Dermis blood vessel endothelial cell (primary cell): ENCODE results near the gene SAMD11. TPM values are rescaled to one million over a fixed set of nuclear protein-coding genes. Genes with fewer than 3 reads are reported as not detected.
A peak's percentile ranks its signal among the peaks of the same experiment; 100 is the strongest.

ENCODE experiments used
- DNase-seq: peaks from one replicate; pipeline ENCODE4 v3.0.0; 2010
- total RNA-seq: library from RNA; depleted of rRNA; stranded (reverse); fragments of >200 nt; gene quantifications from 2 replicates; pipeline ENCODE4 v1.2.3, GENCODE V29; 2014

Gene SAMD11
- total RNA-seq, 1 donor from 2014 or later, result 0.68 TPM

DNA sequence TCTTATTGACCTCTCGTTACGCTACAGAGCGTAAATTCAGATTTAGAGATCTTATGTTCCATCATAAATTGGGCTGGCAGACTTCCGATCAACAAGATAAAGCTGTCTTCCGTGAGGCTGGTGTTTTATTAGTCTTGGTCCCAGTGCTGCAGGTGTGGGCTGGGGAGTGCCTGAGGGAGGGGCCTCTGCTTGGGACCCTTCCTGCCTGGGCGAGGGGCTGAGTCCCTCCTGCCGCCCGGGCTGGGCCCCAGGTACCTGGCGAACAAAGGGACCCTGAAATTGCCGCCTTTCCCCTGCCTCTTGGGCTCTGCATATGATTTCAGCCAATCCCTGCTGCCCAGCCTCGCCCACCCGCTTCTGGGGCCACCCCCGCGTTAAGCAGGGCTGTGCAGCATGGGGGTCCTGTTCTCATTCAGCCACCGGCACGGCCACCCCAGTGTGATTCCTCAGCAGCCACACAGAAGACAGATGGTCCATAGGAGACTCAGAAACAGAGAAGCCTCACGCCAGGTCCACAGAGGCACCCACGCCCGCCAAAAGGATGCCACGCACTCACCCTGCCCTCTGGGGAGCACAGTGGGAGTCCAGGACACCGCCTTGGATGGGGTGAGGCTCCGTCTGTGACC, 6.1 kb upstream of the SAMD11 start:
- no peak for DNase-seq

DNA sequence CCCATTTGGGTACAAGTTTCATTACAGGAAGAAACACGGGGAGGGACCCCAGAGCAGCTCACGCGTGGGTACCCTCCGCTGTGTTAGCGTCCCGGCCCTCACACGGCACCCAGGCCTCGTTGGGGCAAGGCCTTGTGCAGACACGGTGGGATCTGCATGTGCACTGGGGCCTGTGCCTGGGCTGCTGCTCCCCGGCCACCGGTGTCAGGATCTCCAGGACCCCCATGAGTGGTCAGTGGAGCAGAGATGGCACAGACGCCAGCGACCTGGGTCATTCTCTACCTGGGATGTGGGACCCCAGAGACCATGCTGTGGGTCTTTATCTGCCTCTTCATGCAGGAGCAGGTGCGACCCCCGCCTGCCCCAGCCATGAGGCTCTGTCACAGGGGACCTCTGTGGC, 5.4 kb upstream of the SAMD11 start:
- no peak for DNase-seq

DNA sequence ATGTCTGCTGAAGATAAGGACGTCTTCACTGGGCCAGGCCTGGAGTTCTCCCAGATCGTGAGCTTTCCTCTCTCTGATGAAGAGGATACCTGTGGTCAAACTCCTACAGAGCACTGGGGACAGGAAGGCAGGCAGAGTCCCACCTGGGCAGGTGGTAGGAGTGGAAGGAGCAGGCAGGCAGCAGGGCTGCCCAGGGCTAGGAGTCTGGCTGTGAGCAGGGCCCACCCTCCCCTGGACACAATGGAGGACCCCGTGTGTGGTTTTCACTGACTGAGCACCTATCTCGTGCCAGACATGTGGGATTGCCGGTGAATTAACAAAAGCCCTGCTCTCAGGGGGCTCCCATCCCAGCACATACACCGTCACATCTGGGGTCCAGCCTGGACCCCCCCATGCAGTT, 4.9 kb upstream of the SAMD11 start:
- DNase-seq, result no peak

DNA sequence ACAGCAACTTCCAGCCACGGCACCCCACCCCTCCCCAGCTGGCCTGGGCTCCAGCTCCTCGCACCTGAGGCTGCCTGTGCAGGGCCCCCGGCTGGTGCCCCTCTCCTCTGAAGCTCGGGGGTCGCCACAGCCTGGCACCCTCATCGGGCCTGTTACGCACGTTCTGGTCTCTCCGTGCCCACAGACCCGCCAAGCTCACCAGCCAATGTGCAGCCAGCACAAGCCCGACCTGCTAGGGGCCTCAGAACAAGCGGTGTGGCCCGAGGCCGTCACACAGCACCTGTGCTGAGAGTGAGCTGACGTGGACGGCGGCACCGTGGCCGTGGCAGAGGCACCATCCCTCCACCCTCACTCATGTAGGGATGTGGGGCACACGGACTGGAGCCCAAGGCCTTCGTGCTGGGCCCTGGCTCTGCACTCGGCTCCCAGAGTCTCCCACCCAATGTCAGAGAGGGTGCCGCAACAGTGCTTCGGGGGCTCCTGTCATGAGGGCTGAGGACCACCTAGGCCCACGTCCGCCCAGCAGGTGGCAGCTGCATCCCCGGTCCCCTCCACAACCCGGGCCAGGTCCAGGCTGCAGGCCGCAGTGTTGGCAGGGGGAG, 4.4 kb upstream of the SAMD11 start:
- no peak for DNase-seq

DNA sequence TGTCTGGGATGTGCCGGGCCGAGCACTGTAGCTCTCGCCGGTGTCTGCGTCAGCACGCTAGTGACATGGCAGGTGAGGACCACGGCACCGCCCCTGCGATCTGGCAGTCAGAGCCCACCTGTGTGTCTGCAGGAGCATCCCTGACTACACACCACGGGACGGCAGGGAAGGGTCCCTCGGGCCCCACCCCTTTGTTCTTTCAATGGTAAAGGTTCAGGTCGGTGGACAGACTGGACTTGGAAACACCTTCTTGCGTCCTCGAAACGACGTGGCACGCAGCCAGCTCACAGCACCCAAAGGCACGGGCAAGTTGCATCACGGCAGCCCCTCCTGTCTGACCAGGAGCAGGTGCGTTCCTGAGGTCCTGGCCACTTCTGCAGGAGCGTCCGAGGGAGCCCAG, 3.7 kb upstream of the SAMD11 start:
- no peak for DNase-seq

DNA sequence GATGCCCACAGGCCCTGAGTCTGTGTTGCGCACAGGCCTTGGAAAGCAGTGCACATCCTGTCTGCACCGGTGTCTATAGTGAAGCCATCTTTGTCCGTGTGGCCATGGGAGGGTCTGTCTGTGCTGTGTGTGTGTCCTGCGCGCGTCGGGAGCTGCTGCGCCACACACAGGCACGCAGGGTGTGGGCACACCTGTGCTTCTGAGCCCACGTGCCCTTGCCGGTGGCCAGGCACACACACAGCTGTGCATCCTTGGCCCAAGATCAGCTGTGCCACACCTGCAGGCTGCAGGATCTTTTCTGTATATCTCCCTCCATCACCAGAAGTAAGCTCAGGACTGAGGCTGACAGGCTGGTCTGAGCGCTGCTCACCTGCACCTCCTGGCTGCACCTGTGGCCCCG, 3.2 kb upstream of the SAMD11 start:
- DNase-seq, result no peak

DNA sequence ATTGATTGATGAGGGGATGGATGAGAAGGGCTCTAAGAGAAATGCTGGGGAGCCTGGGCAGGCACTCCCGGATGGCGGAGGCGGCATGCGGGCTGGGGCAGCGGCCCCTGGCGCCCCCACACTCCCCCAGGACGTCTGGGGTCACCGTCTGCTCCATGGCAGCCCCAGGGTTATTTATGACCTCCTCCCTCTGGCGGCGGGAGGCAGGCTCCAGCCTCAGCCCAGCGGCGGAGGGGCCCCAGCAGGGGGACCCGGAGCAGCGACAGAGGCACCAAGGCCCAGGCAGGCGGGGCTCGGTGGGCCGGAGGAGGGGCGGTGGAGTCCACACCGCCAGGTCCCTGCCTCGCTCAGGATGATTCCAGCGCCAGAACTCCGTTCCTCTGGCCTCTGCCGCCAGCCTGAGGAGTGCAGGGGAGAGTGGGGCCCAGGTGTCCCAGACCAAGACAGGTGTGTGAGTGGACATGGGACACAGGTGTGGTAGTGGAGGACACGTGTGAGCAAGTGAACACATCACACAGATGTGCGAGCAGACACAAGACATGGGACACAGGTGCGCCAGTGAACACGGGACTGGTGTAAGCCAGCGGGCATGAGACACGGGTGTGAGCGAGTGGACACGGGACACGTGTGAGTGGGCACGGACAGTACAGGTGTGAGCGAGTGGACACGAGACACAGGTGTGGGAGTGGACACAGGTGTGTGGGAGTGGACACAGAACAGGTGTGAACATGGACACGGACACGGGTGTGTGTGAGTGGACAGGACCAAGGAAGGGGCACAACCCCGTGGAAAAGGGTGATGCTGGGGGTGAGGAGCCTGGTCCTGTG, 2.5 kb upstream of the SAMD11 start:
- DNase-seq, result peak; percentile 76

DNA sequence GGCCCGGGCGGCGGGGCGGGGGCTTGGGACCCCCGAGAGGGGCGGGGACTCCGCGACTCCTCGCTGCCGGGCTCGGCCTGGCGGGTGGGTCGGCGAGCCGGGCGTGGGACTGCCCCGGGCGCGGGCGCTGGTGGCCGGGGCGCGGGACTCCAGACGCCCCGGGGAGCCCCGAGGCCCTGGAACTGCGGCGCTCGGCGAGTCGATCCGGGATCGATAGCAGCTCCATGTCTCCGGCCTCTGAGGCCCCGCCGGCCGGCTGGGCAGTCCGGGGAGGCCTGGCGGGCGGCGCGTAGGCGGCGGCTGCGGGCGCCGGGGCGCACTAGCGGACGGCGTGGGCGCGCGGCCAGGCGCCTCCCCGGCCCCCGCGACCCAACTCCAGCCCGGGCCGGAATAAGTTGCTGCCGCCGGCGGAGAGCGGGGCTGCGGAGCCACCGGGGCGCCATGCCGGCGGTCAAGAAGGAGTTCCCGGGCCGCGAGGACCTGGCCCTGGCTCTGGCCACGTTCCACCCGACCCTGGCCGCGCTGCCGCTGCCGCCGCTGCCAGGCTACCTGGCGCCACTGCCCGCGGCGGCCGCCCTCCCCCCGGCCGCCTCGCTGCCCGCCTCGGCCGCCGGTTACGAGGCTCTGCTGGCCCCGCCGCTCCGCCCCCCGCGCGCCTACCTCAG, 400 bp downstream of the SAMD11 start:
- DNase-seq, result no peak

DNA sequence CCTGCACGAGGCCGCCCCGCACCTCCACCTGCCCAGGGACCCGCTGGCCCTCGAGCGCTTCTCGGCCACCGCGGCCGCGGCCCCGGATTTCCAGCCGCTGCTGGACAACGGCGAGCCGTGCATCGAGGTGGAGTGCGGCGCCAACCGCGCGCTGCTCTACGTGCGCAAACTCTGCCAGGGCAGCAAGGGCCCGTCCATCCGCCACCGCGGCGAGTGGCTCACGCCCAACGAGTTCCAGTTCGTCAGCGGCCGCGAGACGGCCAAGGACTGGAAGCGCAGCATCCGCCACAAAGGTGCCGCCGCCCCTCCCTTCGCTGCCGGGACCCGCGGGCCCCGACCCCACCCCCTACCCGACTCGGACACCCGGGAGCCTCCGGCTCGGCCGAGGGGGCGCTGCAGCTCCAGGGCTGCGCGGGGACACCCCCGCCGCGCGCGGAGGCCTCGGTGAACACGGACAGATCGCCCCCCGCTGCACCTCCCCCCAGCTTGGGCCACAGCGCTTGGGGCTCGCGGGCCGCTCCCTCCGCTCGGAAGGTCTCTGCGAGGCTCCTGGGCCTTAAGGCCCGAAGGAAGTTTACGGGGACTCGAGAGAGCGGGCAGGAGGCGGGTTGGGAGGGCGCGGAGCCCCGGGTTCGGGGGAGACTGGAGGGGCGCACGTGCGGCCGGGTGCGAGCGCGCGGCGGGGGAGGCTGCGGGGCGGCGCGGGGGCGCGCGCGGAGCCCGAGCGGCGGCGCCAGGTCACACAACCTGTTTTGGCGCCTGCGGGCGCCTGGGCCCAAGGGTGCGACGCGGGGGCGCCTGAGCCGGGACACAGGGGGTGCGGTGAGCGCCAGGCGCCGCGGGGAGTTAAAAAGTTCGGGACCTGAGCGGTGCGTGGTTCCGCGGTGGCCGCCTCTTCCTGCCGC, 1.2 kb downstream of the SAMD11 start:
- DNase-seq, result peak; percentile 37

DNA sequence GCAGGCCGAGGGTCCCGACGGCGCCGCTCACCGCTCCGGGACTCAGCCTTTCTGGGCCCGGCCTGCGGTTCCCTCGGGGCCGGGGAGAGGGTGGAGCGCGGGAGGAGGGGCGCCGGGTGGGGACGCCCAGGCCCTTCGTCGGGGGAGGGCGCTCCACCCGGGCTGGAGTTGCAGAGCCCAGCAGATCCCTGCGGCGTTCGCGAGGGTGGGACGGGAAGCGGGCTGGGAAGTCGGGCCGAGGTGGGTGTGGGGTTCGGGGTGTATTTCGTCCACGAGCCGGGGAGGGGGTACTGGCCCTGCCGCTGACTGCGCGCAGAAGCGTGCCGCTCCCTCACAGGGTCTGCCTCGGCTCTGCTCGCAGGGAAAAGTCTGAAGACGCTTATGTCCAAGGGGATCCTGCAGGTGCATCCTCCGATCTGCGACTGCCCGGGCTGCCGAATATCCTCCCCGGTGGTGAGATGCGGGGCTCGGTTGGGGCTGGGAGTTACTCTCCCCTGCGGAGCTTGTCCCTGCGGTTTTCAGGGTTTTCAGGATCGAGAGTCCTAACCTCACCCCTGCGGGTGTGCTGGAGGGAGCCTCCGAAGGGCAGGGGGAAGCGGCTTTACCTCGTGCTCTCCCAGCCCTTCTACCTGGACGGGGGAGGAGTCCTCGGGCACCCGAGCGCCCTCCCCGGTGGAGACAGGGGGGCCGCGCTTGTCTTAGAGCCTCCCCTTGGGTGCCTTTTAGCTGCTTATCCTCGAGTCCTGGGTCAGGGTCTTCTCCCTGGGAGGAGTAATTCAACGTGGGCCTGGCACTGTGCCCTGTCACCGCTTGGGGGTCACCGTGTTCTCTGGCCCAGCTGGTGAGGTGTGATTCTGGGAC, 2.1 kb downstream of the SAMD11 start:
- no peak for DNase-seq

DNA sequence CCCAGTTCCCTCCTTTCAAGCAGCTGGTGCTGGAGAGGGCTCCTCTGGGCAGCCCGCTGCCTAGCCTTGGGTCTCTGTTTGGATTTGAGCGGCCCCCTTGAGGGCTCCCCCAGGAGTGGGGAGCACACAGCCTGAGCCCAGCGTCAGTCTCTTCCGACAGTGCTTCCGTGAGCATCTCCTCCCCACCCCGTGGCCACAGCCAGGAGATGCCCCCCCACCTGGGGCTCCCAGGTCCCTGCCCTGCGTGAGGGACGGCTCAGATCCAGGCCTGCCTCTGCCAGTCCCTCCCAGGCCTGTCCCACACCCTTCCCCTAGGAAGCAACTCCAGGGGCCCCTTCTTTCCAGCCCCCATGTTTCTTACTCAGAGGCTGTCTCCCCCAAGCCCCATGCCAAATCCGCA, 3.5 kb downstream of the SAMD11 start:
- DNase-seq, result no peak

DNA sequence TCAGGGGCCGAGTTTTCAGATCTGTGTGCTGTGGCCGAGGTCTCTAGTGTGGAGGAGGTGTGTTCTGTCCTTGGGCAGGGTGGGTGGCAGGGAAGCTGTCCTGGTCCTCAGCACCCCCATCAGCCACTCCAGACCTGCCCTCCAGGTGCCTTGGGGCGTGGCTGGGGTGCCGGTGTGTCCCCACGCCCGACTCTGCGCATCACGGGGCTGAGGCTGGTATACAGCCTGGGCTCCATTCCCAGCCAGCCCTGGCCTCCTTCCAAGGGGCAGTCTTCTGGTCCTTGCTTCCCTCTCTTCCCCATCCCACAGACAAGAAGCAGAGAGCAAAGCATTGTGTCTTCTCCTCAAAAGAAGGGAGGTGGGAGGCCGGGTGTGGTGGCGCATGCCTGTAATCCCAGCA, 4.0 kb downstream of the SAMD11 start:
- no peak for DNase-seq

DNA sequence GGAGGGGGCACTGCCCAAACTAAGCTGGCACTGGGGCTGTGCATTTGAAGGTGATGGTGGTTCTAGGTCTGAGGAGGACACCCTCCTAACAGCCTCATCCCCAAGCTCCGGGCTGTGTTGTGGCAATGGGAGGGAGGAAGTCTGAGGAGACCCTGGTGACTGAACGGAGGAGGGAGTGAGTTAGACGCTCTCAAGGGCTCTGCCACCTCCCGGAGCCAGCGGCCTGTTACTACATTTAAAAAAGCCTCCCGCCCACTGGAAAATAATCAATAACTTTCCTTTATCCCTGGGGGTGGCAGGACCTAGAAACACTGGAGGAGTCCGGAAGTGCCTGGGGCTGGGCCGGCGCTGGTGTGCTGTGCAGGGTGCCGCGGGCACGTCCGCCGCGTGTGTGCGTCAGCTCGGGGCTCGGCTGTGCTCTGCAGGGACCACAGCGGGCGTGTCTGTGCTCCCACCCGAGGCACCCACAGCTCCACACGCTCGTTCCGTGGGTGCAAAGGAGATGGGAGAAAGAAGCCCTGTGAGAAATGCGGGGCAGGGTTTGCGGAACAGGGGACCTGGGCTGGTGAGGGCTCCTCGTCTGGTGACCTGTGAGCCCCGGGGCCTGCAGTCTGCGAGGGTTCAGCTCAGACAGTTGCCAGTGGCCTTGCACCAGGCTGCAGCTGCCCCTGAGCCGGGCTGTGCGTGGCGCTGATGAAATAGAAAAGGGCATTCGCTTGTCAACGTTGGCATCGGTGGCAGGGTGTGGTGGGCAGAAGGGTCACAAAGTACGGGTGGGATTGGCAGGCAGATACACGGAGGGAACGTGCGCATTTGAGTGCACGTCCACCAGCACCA, 5.3 kb downstream of the SAMD11 start:
- no peak for DNase-seq

DNA sequence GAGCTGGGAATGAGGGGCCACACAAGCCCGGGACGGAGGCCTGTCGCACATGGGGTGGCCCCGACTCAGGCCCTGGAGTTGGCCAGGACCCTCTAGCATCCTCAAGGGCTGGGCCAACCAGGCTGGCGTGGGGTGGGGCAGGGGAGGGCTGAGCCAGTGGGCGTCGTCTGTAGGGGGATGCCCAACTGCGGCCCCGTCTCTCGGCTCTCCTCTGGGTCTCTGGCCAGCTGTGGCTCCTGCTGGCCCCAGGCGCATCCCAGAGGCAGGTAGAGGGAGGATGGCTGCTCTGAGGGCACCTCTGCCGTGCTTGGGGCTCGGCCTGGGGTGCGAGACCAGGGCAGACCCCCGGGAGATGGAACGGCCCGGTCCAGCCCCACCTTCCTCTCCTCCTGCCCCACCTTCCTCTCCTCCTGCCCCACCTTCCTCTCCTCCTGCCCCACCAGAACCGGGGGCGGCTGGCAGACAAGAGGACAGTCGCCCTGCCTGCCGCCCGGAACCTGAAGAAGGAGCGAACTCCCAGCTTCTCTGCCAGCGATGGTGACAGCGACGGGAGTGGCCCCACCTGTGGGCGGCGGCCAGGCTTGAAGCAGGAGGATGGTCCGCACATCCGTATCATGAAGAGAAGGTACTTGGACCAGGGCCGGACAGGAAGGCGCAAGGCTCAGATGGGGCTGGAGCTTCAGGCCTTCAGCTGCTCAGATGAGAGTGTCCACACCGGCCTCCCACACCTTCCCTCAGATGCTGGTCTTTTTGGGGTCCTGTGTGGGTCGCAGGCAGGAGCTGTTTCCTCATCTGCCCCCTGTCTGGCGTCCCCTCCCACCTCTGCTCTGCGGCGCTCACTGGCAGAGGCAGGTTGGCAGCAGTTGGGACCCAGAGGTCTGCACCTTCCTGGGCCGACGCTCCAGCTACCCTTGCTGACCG, 6.2 kb downstream of the SAMD11 start:
- no peak for DNase-seq

DNA sequence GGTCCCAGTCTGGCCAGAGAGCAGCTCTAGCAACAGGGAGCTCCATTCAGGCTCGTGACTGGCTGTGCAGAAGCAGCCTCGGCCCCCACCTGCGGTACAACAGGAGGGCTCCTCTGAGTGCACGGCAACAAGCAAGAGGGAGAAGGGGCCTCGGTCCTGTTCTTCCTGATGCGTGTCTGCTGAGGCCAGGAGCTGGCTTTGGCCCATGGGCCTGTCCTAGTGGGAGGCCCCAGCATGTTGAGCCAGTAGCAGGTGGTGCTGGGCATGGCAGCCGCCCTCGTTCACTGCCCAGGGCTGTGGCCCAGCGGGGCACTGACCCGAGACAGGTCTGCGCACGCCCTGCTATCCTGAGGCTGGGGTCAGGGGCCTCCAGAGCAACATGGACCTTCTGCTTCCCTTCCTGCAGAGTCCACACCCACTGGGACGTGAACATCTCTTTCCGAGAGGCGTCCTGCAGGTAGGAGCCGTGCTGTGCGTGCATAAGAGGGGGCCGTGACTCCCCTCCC, 7.0 kb downstream of the SAMD11 start:
- no peak for DNase-seq

DNA sequence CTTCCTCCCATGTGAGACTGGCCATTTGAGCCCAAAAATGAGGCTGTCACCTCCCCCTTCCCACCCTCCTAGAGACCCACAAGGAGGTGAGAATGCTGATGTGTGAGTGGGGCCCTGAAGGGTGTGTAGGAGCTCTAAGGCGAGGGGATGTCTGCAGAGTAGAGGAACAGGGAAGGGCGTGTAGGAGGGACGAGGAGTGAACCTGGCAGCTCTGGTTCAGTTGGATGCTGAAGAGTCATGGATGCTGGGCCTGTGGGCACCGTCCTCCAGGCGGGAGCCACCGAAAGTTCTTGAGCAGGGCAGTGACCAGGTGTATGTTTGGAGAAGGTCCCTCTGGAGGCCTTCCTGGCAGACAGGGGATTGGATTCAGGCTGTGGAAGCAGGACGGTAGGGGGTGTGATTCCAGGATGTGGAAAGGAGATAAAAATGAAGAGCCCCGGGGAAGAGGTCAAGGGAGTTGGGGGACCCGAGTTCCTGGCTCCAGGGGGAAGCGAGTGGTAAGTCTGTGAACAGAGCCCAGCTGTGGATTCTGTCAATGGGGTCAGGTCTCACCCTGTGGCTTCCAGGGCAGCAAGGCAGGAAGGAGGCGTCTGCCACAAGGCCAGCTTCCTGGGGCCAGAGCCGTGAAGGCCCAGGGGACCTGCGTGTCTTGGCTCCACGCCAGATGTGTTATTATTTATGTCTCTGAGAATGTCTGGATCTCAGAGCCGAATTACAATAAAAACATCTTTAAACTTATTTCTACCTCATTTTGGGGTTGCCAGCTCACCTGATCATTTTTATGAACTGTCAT, 7.9 kb downstream of the SAMD11 start:
- no peak for DNase-seq

DNA sequence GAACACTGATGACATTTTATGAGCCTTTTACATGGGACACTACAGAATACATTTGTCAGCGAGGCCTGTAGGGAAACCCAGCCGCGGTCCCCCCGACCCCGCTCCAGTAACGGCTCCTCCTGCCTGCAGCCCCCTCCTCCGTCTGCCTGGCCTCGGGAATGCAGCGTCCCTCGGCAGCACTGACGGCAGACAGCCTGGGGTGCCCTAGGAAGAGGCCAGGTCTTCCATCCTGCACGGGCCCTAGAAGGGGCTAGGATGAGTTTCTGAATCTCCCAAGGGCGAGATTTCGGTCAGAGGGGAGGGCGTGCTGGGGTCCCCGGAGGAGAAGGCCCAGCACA, 8.4 kb downstream of the SAMD11 start:
- DNase-seq, result no peak
